NCI-H128 (cell line): ENCODE measurements around the gene CELF2.
"Not testable (repeated sequence)": the region's sequence is repeated elsewhere in the genome, so short reads cannot be mapped to it uniquely, and the experiment has no call there.

Source experiments
- DNase-seq: peaks from one replicate; lab custom pipeline; 2025; ENCODE audit not compliant: unreplicated experiment; lab: John Stamatoyannopoulos, UW

The CELF2 gene

GRCh38 chr10:11366889-11367288 is 349.2 kb downstream of the CELF2 start:
- not testable (repeated sequence) for DNase-seq

- no peak for DNase-seq
Measured at GRCh38 chr10:11367505-11367904, 349.8 kb downstream of the CELF2 start.

- DNase-seq: no peak
Measured at GRCh38 chr10:11373717-11374171, 356.1 kb downstream of the CELF2 start.

- DNase-seq: no peak
Measured at GRCh38 chr10:11377267-11377666, 359.6 kb downstream of the CELF2 start.

GRCh38 chr10:11378835-11379234 is 361.2 kb downstream of the CELF2 start:
- no peak for DNase-seq

- no peak for DNase-seq
Measured at GRCh38 chr10:11379771-11380170, 362.1 kb downstream of the CELF2 start.

- no peak for DNase-seq
Measured at GRCh38 chr10:11381023-11381422, 363.4 kb downstream of the CELF2 start.

GRCh38 chr10:11381511-11381910 is 363.8 kb downstream of the CELF2 start:
- no peak for DNase-seq

GRCh38 chr10:11382187-11382586 is 364.5 kb downstream of the CELF2 start:
- DNase-seq: no peak

- DNase-seq: no peak
Measured at GRCh38 chr10:11386044-11386443, 368.4 kb downstream of the CELF2 start.
